ENCODE results near the gene SMC6.

SMC6 gene, protein sequence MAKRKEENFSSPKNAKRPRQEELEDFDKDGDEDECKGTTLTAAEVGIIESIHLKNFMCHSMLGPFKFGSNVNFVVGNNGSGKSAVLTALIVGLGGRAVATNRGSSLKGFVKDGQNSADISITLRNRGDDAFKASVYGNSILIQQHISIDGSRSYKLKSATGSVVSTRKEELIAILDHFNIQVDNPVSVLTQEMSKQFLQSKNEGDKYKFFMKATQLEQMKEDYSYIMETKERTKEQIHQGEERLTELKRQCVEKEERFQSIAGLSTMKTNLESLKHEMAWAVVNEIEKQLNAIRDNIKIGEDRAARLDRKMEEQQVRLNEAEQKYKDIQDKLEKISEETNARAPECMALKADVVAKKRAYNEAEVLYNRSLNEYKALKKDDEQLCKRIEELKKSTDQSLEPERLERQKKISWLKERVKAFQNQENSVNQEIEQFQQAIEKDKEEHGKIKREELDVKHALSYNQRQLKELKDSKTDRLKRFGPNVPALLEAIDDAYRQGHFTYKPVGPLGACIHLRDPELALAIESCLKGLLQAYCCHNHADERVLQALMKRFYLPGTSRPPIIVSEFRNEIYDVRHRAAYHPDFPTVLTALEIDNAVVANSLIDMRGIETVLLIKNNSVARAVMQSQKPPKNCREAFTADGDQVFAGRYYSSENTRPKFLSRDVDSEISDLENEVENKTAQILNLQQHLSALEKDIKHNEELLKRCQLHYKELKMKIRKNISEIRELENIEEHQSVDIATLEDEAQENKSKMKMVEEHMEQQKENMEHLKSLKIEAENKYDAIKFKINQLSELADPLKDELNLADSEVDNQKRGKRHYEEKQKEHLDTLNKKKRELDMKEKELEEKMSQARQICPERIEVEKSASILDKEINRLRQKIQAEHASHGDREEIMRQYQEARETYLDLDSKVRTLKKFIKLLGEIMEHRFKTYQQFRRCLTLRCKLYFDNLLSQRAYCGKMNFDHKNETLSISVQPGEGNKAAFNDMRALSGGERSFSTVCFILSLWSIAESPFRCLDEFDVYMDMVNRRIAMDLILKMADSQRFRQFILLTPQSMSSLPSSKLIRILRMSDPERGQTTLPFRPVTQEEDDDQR
- total RNA-seq: 55.2 reads per million, percentile 70 among the genes with 10 or more reads in this experiment

- peak; percentile 88 for DNase-seq
Observed at GRCh38 chr2:17753803-17754663, at the start of gene SMC6, which contains the start of gene GEN1. TSS of gene SMC6 (minus strand) at chr2:17753810. CDS start at chr2:17745946, 7,864 bp downstream. TSS of gene GEN1 (plus strand) at chr2:17754138. CDS start at chr2:17759944, 5,806 bp downstream.

DNA sequence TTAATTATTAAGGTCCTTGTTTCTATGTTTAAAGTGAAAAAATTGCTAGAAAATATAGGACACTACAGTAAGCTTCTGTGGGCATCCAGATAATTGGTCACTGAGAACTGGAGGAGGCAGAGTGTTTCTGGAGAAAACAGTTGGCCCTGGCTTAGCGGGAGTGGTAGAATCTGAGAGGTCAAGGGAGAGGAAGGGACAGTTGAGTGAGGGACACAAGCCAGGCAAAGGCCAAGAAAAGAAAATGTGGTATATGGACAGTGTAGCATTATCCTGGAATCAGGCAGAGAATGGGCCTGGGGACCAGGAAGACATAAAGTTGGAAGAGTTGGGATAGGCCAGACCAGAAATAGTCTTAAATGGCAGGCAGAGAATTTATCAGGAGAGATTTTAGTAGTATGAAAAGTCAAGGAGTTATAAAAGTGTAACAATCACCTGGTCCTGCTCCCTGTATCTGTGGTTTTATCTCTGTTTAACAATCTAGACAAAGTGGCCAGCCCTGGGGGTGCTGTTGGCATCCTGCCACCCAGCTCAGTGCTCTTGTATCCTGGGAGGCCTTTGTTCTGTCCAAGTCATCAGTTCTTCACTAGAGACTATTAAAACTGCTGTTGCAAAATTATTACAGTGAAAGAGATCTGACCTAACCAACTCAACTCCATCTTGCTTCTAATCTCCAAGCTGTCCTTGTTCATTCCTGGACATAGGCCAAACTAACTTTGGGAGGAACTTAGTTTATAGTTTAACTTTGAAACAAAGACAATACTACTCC lies 47.3 kb upstream of the SMC6 start:
- DNase-seq: no peak

- no peak for DNase-seq
Observed at GRCh38 chr2:17800219-17800618, 46.6 kb upstream of the SMC6 start.

DNA sequence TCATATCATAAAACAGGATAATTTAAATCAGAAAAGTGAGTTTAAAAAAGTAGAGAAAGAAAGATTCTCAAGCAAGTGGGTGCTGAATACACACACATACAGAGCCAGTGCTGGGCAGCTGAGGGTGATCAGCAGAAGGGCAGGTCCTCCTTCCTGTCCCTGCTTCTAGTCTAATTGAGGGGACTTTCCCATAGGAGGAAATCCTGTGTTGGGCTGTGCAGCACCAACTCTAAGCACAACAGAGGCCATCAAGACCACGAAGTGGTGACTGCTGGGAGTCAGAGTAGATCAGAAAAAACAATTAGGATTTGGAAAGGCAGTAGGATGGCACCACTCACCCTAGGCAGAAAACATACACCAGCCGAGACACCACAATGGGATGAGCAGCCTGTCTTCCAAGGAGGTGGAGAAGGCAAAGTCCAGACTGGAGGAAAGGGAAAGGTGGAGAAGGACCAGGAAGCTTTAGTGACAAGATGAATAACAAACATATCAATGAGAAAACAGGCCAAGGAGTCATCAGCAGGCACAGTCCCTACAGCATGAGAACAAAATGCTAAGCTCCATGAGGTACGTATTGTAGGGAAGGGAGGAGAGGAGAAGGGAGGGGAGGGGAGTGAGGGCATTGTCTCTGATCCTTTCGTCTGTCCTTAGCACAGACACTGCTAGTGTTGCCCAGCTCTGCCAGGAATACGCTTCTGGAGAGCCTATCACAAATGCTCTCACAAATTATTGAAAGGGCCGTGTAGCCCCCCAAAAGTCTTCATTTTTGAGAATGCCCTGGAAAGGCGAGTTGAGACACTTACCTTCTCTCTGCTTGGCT lies 45.9 kb upstream of the SMC6 start:
- DNase-seq: no peak

GRCh38 chr2:17798338-17798737 lies 44.7 kb upstream of the SMC6 start:
- DNase-seq: no peak

GRCh38 chr2:17795309-17795708 lies 41.7 kb upstream of the SMC6 start:
- DNase-seq: no peak

GRCh38 chr2:17793803-17794354 lies 40.3 kb upstream of the SMC6 start:
- no peak for DNase-seq

- no peak for DNase-seq
Observed at GRCh38 chr2:17793296-17793695, 39.7 kb upstream of the SMC6 start.

DNA sequence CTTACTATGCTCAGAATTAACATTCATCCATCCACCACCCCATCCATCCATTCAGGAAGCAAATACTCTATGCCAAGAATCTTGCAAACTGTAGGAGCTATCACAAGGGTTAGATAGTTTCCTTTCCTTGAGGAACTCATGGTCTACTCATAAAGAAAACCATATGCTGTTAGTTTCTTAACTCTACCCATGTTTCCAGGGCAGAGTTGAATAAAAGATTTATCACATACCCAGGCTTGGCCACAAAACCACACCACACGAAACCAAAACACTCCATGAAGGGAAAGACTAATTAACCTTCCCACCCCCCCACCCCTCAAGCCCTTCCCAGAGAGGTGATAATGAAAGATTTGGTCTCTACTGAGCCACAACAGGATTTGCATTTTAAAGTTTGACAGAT lies 38.9 kb upstream of the SMC6 start:
- DNase-seq: no peak

DNA sequence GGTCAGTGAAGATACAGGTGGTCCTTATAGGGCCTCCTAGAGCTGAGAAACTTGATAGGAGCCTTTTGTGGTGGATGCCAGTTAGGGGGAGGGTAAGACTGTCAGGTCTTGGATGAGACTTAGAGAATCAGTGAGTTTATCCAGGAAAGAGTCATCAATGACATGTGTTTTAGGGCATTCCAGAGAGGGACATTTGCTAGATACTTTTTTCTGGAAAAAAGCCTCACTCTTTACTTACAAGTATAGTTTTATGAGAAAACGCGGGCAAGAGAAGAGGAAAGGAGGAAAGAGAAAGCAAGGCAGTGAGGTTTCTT lies 38.2 kb upstream of the SMC6 start:
- DNase-seq: no peak

GRCh38 chr2:17791121-17791816 lies 37.7 kb upstream of the SMC6 start:
- DNase-seq: no peak

GRCh38 chr2:17790536-17790935 lies 36.9 kb upstream of the SMC6 start:
- no peak for DNase-seq

DNA sequence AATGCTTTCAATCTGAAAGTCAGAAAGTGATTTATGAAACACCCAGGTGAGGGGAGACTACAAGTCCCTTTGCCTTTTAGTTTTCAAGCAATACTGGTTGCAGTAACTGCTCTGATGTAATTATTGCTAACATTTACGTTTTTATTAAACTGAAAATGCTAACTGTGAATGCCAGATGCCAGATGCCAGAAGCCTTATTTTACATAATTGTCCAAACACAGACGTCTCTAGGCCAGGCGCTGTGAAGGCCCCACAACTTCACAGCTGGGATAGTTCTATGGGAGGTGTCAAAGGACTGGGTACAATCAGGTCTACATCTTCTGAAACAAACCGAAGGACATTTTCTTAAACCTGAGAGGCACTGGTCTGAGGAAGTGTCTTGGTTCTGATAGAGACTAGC lies 35.2 kb upstream of the SMC6 start:
- no peak for DNase-seq

DNA sequence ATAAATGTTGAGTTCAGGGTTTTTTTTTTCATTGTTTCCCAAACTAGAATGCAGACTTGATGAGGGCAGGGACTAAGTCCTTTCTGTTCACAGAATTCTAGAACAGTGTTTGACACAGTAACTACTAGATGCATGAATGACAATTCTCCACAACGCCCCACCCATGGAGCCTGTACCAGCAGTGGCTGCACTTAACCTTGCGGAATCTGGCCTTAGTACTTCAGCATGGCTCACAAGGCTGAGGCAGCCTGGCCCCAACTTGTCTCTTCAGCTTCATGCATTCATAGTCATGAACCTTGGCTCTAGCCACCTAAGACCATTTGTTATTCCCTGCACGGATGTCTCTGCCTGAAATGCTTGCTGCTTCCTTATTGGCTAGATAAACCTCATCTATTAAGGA lies 33.1 kb upstream of the SMC6 start:
- DNase-seq: no peak

DNA sequence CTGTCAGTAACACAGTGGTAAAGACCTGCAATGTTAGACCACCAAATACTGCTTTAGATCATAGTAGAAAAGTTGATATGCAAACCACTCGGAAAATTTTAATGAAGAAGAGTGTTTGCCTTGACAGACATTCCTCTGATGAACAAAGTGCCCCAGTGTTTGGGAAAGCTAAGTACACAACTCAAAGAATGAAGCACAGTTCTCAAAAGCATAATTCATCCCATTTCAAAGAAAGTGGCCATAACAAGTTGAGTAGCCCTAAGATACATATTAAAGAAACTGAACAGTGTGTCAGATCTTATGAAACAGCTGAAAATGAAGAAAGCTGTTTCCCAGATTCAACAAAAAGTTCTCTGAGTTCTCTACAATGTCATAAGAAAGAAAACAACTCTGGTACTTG lies 27.9 kb upstream of the SMC6 start:
- DNase-seq: no peak

DNA sequence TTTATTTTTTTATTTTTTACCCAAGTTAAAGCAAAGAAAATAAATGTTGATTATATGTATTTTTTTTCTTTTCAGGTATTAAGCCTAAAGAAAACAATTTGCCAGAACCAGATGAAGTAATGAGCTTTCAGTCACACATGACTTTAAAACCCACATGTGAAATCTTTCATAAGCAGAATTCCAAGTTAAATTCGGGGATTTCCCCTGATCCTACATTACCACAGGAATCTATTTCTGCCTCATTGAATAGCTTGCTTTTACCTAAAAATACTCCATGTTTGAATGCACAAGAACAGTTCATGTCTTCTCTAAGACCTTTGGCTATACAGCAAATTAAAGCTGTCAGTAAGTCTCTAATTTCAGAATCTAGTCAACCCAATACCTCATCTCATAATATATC lies 26.9 kb upstream of the SMC6 start:
- DNase-seq: no peak

DNA sequence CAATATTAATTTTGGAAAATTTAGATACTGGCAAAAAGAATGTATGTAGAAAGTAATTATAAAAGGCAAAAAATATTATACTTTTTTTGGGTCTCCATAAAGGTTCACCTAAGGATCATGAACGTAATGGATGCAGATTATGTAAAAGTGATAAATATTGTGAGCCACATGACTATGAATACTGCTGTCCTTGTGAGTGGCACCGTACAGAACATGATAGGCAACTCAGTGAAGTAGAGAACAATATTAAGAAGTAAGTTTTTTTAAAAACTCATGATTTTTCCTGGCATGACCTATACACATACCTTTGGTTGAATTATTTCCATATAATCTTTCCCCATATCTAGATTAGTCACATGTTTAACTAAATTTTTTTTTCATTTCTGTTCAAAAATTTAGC lies 18.9 kb upstream of the SMC6 start:
- DNase-seq: no peak

DNA sequence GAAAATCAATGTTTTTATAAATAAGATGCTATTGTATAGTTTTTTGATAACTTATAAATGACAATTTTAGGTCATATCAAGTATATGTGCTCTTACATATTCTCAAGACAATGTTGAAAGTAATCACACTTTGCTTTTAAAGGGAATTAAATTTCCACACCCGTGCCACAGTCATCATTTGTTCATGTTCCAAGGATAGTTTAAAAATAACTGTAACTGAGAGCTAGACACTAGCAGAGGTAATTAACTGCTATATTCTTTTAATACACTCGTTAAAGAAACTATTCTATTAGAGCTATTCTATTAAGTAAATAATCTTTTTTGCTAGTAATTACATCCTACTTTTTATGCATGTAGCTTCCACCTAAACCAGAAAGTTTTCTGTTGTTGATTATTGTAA lies 18.3 kb upstream of the SMC6 start:
- DNase-seq: no peak

DNA sequence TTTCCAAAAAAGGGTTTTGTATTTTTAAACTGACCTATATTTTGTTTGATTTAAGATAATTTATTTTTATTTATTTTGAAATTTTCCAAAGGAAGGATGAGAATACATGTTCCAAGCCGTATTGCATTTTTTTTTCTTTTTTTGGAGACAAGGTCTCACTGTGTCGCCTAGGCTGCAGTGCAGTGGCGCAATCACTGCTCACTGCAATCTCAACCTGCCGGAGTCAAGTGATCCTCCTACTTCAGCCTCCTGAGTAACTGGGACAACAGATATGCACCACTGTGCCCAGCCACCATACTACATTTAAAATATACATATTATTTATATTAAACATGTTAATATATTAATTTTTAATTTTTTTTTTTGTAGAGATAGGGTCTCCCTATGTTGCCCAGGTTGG lies 15.3 kb upstream of the SMC6 start:
- no peak for DNase-seq

DNA sequence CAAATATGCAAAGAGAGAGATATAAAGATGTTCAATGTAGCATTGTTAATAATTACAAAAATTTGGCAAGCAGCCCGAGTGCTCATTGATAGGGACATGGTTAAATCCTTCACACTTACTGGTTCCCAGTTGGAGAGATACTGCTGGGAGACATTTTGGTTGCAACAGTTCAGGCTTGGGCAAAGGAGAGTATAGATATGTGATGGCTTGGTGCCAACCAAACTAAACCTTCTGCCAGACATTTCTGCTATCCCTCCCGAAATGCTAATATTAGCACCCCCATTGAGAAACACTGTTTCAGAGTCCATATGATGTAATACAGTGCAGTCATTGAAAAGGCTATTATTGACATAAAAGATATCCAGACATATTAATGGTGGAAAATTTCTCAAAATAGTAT lies 11.8 kb upstream of the SMC6 start:
- no peak for DNase-seq
